ENCODE measurements around the gene GALNT2.

The GALNT2 gene

GRCh38 chr1:230263568-230264195, 196.6 kb downstream of the GALNT2 start:
- no peak for DNase-seq

- DNase-seq = no peak
Measured at GRCh38 chr1:230264342-230264741, 197.3 kb downstream of the GALNT2 start.

- DNase-seq = no peak
Measured at GRCh38 chr1:230265200-230266115, 198.4 kb downstream of the GALNT2 start.

GRCh38 chr1:230266456-230266855, 199.4 kb downstream of the GALNT2 start:
- no peak for DNase-seq

GRCh38 chr1:230267338-230268065, 200.5 kb downstream of the GALNT2 start:
- no peak for DNase-seq

DNA sequence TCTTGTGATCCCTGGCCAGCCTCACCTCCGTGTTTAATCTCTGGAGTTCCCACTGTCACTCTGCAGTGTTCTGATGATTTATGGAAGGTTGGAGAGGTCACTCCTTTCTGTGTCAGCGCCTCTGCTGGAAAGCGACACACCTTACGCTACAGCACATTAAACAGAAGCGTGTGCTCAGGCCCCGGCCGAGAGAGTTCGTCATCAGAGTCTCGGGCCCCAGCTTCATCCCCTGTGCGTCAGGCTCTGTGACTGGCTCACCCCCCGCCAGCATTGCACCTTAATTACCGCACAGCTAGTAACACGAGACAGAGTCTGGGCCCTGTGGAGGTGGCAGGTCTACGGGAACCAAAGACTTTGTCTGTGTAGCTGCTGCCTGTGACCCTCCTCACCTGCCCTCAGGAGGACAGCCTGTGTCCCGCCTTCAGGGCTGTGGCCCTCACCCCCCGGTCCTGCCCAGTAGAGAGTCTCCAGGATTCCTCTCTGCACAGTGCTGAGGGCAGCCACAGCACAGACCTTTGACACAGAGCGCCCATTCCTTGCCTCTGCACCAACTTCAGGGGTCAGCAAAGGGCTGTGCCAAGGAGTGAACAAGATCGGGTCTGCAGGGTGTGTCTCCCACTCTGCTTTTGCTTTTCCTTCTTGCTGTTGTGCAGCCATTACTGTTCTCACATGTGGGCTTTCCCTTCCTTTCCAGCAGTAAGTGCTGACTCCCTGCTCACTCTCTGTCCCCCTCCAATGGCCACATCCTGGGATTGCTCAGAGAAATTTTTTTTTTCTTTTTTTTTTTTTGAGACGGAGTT, 201.5 kb downstream of the GALNT2 start:
- peak; percentile 68 for DNase-seq

- DNase-seq = no peak
Measured at GRCh38 chr1:230270185-230270558, 203.1 kb downstream of the GALNT2 start.

- DNase-seq = no peak
Measured at GRCh38 chr1:230270559-230271281, 203.7 kb downstream of the GALNT2 start.

DNA sequence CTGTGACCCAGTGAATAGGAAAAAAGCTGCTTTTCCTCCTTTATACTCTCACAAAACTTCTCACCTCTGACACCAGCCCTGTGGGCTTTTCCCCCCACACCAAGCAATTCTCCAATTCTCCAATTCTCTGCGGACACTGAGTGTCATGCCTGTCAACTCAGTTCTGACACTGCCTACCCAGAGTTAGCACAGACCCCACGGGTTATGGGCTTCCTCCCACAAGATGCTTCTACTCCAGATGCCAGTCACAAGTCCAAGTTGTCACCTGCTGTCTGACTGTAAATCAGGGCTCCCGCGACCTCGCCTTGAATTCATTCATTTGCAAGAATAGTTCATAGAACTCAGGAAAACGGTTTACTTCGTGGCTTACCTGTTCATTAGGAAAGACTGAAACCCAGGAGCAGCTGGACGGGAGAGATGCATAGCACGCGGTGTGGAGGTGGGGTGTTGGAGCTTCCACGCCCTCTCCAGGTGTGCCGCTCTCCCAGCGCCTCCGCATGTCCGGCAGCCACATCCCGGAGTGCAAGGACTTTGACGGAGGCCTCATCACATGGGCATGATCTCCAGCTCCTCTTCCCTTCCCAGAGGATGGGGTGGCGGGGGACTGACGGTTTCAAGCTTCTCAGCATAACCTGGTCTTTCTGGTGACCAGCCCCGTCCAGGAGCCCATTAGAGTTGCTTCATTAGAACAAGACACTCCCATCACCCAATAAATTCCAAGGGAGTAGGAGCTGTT, 204.4 kb downstream of the GALNT2 start:
- no peak for DNase-seq

- DNase-seq = no peak
Measured at GRCh38 chr1:230272557-230272956, 205.5 kb downstream of the GALNT2 start.

DNA sequence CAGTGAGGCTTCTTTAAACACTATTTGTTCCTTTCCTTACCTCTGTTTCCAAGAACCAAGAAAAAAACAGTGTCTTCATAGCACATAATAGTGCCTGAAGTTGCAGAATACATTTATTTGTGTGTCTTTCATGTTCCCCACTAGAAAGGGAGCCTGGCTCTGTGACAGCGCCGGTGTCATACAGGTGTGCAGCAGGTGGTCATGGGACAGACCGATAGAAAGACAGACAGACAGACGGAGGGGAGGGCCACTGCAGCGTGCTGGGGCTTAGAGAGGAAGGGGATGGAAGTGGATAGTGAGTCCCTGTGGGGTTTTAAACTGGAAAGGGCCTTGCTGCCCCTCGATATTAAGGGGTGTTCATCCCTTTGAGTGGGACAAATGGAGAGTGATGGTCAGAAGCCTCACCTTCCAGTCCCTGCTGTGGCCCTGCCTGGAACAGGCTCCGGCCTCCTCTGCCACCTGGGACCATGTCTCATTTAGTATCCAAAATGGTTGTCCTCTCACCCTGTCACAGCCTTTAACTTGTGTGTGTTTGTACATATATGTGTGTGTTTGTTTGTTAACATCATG, 206.2 kb downstream of the GALNT2 start:
- no peak for DNase-seq

- no peak for DNase-seq
Measured at GRCh38 chr1:230274254-230274653, 207.2 kb downstream of the GALNT2 start.

DNA sequence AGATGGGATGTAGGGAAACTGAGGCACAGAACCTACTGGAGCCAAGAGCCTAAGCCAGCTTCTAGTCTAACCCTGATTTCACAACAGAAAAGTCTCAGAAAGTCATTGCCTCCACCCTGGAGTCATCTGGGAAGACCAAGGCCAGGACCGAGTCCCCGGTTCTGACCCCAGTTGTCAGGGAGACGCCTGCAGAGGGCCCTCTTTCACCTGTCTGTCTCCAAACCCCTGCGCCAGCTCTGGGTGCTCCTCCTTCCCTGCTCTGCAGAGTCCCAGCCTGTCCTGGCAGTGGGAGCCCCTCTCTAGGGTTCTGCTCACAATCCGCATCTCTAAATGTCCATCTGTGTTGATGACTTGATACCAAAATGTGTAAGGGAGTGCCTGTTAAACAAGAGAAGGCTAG, 209.4 kb downstream of the GALNT2 start:
- no peak for DNase-seq

GRCh38 chr1:230277201-230278025, 210.4 kb downstream of the GALNT2 start:
- DNase-seq = no peak

GRCh38 chr1:230278376-230278775, 211.3 kb downstream of the GALNT2 start:
- no peak for DNase-seq

- no peak for DNase-seq
Measured at GRCh38 chr1:230278871-230279582, 212.0 kb downstream of the GALNT2 start.

- DNase-seq = no peak
Measured at GRCh38 chr1:230279583-230279945, 212.5 kb downstream of the GALNT2 start.

- DNase-seq = no peak
Measured at GRCh38 chr1:230280054-230280795, 213.2 kb downstream of the GALNT2 start.

Measured in fibroblast of skin of back (primary cell).